ENCODE results near the gene KRT86.

DNA sequence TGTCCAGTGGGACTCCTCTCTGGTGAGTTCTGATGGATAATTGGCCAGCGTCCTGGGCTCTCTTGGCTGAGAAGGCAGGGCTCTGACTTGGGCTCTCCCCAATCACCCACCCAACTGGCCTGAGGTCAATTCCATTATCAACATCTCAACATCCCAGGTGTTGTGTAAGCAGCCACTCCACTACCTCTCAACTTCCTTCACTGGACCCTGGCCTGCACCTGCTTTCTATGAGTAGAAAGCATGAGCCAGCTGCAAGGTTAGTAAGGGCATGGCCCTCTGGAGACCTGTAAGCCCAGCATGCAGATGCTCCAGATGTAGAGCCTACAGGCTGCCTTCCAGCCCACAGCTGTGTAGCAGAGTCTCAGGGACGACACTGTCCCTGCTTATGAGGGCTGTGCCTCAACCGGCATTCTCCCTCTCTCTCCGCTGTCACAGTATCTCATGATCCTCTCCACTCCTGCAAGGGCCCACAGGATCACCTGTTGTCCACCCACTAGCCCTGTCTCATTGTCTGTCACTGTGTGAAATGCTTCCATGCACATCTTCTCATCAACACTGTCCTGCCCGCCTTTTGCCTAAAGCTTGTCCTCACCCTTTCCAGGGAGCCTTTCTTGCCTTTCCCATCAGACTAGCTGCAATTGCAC is 22.2 kb downstream of the KRT86 start:
- TF ChIP-seq, protein P1, sequence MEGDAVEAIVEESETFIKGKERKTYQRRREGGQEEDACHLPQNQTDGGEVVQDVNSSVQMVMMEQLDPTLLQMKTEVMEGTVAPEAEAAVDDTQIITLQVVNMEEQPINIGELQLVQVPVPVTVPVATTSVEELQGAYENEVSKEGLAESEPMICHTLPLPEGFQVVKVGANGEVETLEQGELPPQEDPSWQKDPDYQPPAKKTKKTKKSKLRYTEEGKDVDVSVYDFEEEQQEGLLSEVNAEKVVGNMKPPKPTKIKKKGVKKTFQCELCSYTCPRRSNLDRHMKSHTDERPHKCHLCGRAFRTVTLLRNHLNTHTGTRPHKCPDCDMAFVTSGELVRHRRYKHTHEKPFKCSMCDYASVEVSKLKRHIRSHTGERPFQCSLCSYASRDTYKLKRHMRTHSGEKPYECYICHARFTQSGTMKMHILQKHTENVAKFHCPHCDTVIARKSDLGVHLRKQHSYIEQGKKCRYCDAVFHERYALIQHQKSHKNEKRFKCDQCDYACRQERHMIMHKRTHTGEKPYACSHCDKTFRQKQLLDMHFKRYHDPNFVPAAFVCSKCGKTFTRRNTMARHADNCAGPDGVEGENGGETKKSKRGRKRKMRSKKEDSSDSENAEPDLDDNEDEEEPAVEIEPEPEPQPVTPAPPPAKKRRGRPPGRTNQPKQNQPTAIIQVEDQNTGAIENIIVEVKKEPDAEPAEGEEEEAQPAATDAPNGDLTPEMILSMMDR (IDR thresholded peaks at IDR 0.05; ENCODE audit: insufficient read depth, low read length, poor library complexity, severe bottlenecking) = no peak
- TF ChIP-seq EZH2phosphoT487 (conservative IDR thresholded peaks at IDR 0.05; ENCODE audit: low read length) = no peak

All from SU-DHL-6 (cell line).